Endometrial microvascular endothelial cells (primary cell): ENCODE measurements around the gene PRICKLE1. TPM values are rescaled to one million over a fixed set of nuclear protein-coding genes. Genes with fewer than 3 reads are reported as not detected.

Experiments
- in situ Hi-C: cut with HindIII; loops from 2 replicates; pipeline ENCODE4 v1.10.0; 2017; ENCODE audit warnings: low sequenced_read_pairs, low pct_unique_long_range_greater_than_20kb; ENCODE audit errors: inconsistent ontology term
- total RNA-seq: library from RNA; depleted of rRNA; stranded (reverse); fragments of >200 nt; gene quantifications from one replicate; pipeline ENCODE4 v1.2.3, GENCODE V29; 2015; ENCODE audit errors: inconsistent ontology term

Gene PRICKLE1
- total RNA-seq, 1 donor from 2014 or later = 9.8 TPM

GRCh38 chr12:42510823-42511222, 78.7 kb downstream of the PRICKLE1 start:
- in situ Hi-C loops = no loop called here

- in situ Hi-C loops = no loop called here
These were observed 80.6 kb downstream of the PRICKLE1 start for GRCh38 chr12:42508913-42509460.

GRCh38 chr12:42507565-42507964, 82.0 kb downstream of the PRICKLE1 start:
- in situ Hi-C loops = no loop called here

- in situ Hi-C loops = no loop called here
These were observed 82.5 kb downstream of the PRICKLE1 start for GRCh38 chr12:42507081-42507480.

GRCh38 chr12:42504049-42504448, 85.5 kb downstream of the PRICKLE1 start:
- in situ Hi-C loops = no loop called here

- in situ Hi-C loops = no loop called here
These were observed 86.9 kb downstream of the PRICKLE1 start for GRCh38 chr12:42502682-42503081.

GRCh38 chr12:42498549-42499247, 90.8 kb downstream of the PRICKLE1 start:
- in situ Hi-C loops = no loop called here

- in situ Hi-C loops = no loop called here
These were observed 92.7 kb downstream of the PRICKLE1 start for GRCh38 chr12:42496886-42497285.

- in situ Hi-C loops = no loop called here
These were observed 94.3 kb downstream of the PRICKLE1 start for GRCh38 chr12:42495244-42495643.

GRCh38 chr12:42492267-42492666, 97.3 kb downstream of the PRICKLE1 start:
- in situ Hi-C loops = no loop called here

- in situ Hi-C loops = no loop called here
These were observed 99.2 kb downstream of the PRICKLE1 start for GRCh38 chr12:42490261-42490842.

GRCh38 chr12:42486407-42486806, 103.1 kb downstream of the PRICKLE1 start:
- in situ Hi-C loops = no loop called here

- in situ Hi-C loops = no loop called here
These were observed 103.7 kb downstream of the PRICKLE1 start for GRCh38 chr12:42485823-42486222.

- in situ Hi-C loops = no loop called here
These were observed 104.5 kb downstream of the PRICKLE1 start for GRCh38 chr12:42484996-42485395.

- in situ Hi-C loops = no loop called here
These were observed 106.1 kb downstream of the PRICKLE1 start for GRCh38 chr12:42483521-42483790.

GRCh38 chr12:42482748-42483520, 106.6 kb downstream of the PRICKLE1 start:
- in situ Hi-C loops = no loop called here

GRCh38 chr12:42482041-42482747, 107.4 kb downstream of the PRICKLE1 start:
- in situ Hi-C loops = no loop called here

- in situ Hi-C loops = no loop called here
These were observed 108.2 kb downstream of the PRICKLE1 start for GRCh38 chr12:42481368-42481767.

- in situ Hi-C loops = no loop called here
These were observed 111.6 kb downstream of the PRICKLE1 start for GRCh38 chr12:42477941-42478340.
